Tibial artery (tissue), 4 donors: ENCODE data around the gene PLXNA2.

Experiments used
- DNase-seq, 2 donors: peaks; one replicate each; pipeline ENCODE4 v3.0.0-alpha.2; 2019
- H3K27ac ChIP-seq, 2 donors: fragments of 200-600 bp; sonication (generic) in 1 of 2; 1 replicate in 1 of 2; 2 replicates in 1 of 2; pipeline ENCODE4 v1.5.1; 2018 to 2019; ENCODE audit warnings: mild to moderate bottlenecking in 1 of 2
- H3K27me3 ChIP-seq, 2 donors: fragments of 200-600 bp; sonication (generic) in 1 of 2; one replicate each; pipeline versions ENCODE4 v1.5.1 to v1.6.0; 2016 to 2019
- H3K36me3 ChIP-seq, 3 donors: fragments of 200-600 bp; sonication (generic) in 2 of 3; one replicate each; pipeline ENCODE4 v1.5.1; 2016 to 2019; ENCODE audit warnings: mild to moderate bottlenecking in 2 of 3
- H3K4me1 ChIP-seq, 4 donors: fragments of 200-600 bp; sonication (generic) in 2 of 4; 1 replicate in 3 of 4; 2 replicates in 1 of 4; pipeline ENCODE4 v1.5.1; 2016 to 2019
- H3K4me3 ChIP-seq, 2 donors: fragments of 200-600 bp; sonication (generic) in 1 of 2; 1 replicate in 1 of 2; 2 replicates in 1 of 2; pipeline ENCODE4 v1.5.1; 2018 to 2019; ENCODE audit warnings: mild to moderate bottlenecking in 2 of 2
- H3K9me3 ChIP-seq, 3 donors: fragments of 200-600 bp; sonication (generic) in 1 of 3; one replicate each; pipeline ENCODE4 v1.5.1; 2016 to 2019
- CTCF ChIP-seq, 2 experiments: fragments of 200-600 bp in 1 of 2; fragments of 450-650 bp in 1 of 2; IDR thresholded peaks; one replicate each; pipeline ENCODE4 v1.5.1; 2017 to 2019; ENCODE audit warnings: antibody characterized with exemption in 2 of 2, mild to moderate bottlenecking in 1 of 2, moderate library complexity in 1 of 2
- intact Hi-C: fragments of 100-400 bp; cut with DNase I; formaldehyde crosslinking; loops from one replicate; pipeline ENCODE4 v1.15.0; 2023; ENCODE audit warnings: low total_unique reads

The PLXNA2 gene

GRCh38 chr1:208288495-208288894 is 44.3 kb upstream of the PLXNA2 start:
- Histone ChIP-seq H3K4me1 (no peaks in the 10 kb centered on the region), H3K9me3 (no peaks in the 10 kb centered on the region), H3K36me3 (no peaks in the 10 kb centered on the region), H3K27me3 (no peaks in the 10 kb centered on the region), H3K4me3 (no peak overlapping the region), H3K27ac (no peak overlapping the region)
- no peak for TF ChIP-seq CTCF (IDR thresholded peaks at IDR 0.05)
- intact Hi-C loops = no loop called here
- no peak for DNase-seq

- no peak for TF ChIP-seq CTCF (IDR thresholded peaks at IDR 0.05)
- Histone ChIP-seq H3K4me1 (peaks cover 0 to 36% (median 5%) of the 10 kb centered on the region in 4 donors), H3K27me3 (no peaks in the 10 kb centered on the region), H3K4me3 (no peak overlapping the region), H3K36me3 (no peaks in the 10 kb centered on the region), H3K27ac (no peak overlapping the region), H3K9me3 (no peaks in the 10 kb centered on the region)
- intact Hi-C loops = no loop called here
- no peak for DNase-seq
Measured at GRCh38 chr1:208280681-208281450, 36.7 kb upstream of the PLXNA2 start.

- Histone ChIP-seq H3K4me3 (no peak overlapping the region), H3K27me3 (no peaks in the 10 kb centered on the region), H3K4me1 (peaks cover 0 to 36% (median 5%) of the 10 kb centered on the region in 4 donors), H3K36me3 (no peaks in the 10 kb centered on the region), H3K9me3 (no peaks in the 10 kb centered on the region), H3K27ac (no peak overlapping the region)
- intact Hi-C loops = no loop called here
- no peak for TF ChIP-seq CTCF (IDR thresholded peaks at IDR 0.05)
- no peak for DNase-seq
Measured at GRCh38 chr1:208279826-208280588, 35.8 kb upstream of the PLXNA2 start.

GRCh38 chr1:208278638-208279037 is 34.5 kb upstream of the PLXNA2 start:
- no peak for TF ChIP-seq CTCF (IDR thresholded peaks at IDR 0.05)
- Histone ChIP-seq H3K9me3 (no peaks in the 10 kb centered on the region), H3K27ac (no peak overlapping the region), H3K36me3 (no peaks in the 10 kb centered on the region), H3K27me3 (no peaks in the 10 kb centered on the region), H3K4me1 (peaks cover 0 to 36% (median 5%) of the 10 kb centered on the region in 4 donors), H3K4me3 (no peak overlapping the region)
- intact Hi-C loops = no loop called here
- no peak for DNase-seq

- H3K36me3 ChIP-seq = no peaks in the 10 kb centered on the region
- H3K9me3 ChIP-seq = no peaks in the 10 kb centered on the region
- H3K4me3 ChIP-seq = no peak overlapping the region
- peaks cover 0 to 44% (median 7%) of the 10 kb centered on the region in 4 donors for H3K4me1 ChIP-seq
- intact Hi-C loops = no loop called here
- H3K27me3 ChIP-seq = no peaks in the 10 kb centered on the region
- TF ChIP-seq CTCF (IDR thresholded peaks at IDR 0.05) = no peak
- no peak overlapping the region for H3K27ac ChIP-seq
- no peak for DNase-seq
Measured at GRCh38 chr1:208276757-208277435, 32.7 kb upstream of the PLXNA2 start.
